ENCODE results near the gene SLC5A5.

- no peak for TF ChIP-seq CTCF (IDR thresholded peaks at IDR 0.05)
- no peak for TF ChIP-seq POLR2A (IDR thresholded peaks at IDR 0.05)
Observed at GRCh38 chr19:17942181-17942580, 70.4 kb downstream of the SLC5A5 start.
